GM23338 (cell line): ENCODE data around the gene MLLT10.

Experiments
- CREB1 ChIP-seq: fragments of 250-450 bp; sonication (Bioruptor Pico); IDR thresholded peaks from 2 replicates; pipeline ENCODE4 v1.5.0; 2020; ENCODE audit warnings: low read depth, mild to moderate bottlenecking, moderate library complexity
- EZH2 ChIP-seq: fragments of 200-600 bp; sonication (generic); IDR thresholded peaks from one replicate; pipeline ENCODE4 v1.8.0; 2017; ENCODE audit warnings: antibody characterized with exemption, mild to moderate bottlenecking, low read depth; ENCODE audit not compliant: unreplicated experiment
- EZH2phosphoT487 ChIP-seq: fragments of 200-600 bp; sonication (generic); IDR thresholded peaks from one replicate; pipeline ENCODE4 v1.8.1; 2018; ENCODE audit warnings: antibody characterized with exemption; ENCODE audit not compliant: unreplicated experiment
- TF ChIP-seq, protein P1 (sequence below), 2 experiments: fragments of 200-600 bp in 1 of 2; sonication (generic) in 1 of 2; conservative IDR thresholded peaks; 2 replicates each; pipeline versions ENCODE4 v1.5.1 to v1.6.1; 2016 to 2017; ENCODE audit warnings: antibody characterized with exemption in 2 of 2, low read depth in 2 of 2, mild to moderate bottlenecking in 2 of 2, moderate library complexity in 1 of 2
- TF ChIP-seq, protein P2 (sequence below): IDR thresholded peaks from 2 replicates; pipeline ENCODE4 v1.6.1; 2016; ENCODE audit warnings: antibody characterized with exemption

DNA sequence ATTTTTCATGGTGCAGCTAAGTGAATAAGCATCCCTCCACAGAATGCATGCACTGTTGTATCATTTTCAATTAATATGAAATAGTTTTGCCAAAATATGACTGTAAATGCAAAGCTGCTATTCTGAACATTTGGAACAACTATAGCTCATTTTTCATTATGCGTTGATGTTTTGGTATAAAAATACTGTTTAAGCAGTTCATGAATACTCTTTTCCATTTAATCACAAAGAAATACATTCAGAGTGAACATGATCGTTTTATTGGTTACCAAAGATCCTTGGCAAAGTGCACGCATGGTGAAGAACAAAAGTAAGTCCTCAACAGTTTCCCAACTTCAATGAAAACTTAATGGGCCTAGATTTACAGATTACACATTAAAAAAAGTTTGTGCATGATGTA is 41.6 kb upstream of the MLLT10 start:
- TF ChIP-seq, protein P1, sequence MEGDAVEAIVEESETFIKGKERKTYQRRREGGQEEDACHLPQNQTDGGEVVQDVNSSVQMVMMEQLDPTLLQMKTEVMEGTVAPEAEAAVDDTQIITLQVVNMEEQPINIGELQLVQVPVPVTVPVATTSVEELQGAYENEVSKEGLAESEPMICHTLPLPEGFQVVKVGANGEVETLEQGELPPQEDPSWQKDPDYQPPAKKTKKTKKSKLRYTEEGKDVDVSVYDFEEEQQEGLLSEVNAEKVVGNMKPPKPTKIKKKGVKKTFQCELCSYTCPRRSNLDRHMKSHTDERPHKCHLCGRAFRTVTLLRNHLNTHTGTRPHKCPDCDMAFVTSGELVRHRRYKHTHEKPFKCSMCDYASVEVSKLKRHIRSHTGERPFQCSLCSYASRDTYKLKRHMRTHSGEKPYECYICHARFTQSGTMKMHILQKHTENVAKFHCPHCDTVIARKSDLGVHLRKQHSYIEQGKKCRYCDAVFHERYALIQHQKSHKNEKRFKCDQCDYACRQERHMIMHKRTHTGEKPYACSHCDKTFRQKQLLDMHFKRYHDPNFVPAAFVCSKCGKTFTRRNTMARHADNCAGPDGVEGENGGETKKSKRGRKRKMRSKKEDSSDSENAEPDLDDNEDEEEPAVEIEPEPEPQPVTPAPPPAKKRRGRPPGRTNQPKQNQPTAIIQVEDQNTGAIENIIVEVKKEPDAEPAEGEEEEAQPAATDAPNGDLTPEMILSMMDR (conservative IDR thresholded peaks at IDR 0.05; ENCODE audit: low read depth in 2 of 2) = no peak
- no peak for TF ChIP-seq EZH2
- TF ChIP-seq CREB1 (CRISPR knock-in tag) = no peak
- TF ChIP-seq EZH2phosphoT487 = no peak
- TF ChIP-seq, protein P2, sequence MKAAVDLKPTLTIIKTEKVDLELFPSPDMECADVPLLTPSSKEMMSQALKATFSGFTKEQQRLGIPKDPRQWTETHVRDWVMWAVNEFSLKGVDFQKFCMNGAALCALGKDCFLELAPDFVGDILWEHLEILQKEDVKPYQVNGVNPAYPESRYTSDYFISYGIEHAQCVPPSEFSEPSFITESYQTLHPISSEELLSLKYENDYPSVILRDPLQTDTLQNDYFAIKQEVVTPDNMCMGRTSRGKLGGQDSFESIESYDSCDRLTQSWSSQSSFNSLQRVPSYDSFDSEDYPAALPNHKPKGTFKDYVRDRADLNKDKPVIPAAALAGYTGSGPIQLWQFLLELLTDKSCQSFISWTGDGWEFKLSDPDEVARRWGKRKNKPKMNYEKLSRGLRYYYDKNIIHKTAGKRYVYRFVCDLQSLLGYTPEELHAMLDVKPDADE = no peak
